H9 (cell line): ENCODE results near the gene EIF3F. TPM values are rescaled to one million over a fixed set of nuclear protein-coding genes. Genes with fewer than 3 reads are reported as not detected.
A peak's percentile ranks its signal among the peaks of the same experiment; 100 is the strongest.

Experiments
- DNase-seq: peaks from one replicate; pipeline ENCODE4 v3.0.0-alpha.2; 2017
- H2AFZ ChIP-seq: one replicate; pipeline ENCODE4 v1.6.1; 2013; ENCODE audit warnings: mild to moderate bottlenecking, low read length, control low read depth, moderate library complexity
- H2AK5ac ChIP-seq: 2 replicates; pipeline ENCODE4 v1.6.1; 2013; ENCODE audit warnings: low read length, control low read depth, mixed read lengths; ENCODE audit not compliant: insufficient read length
- H2BK120ac ChIP-seq: one replicate; pipeline ENCODE4 v1.6.1; 2013; ENCODE audit warnings: low read depth, mild to moderate bottlenecking, low read length, control low read depth, inconsistent platforms; ENCODE audit not compliant: poor library complexity, severe bottlenecking
- H2BK12ac ChIP-seq: 2 replicates; pipeline ENCODE4 v1.6.1; 2013; ENCODE audit warnings: low read length, control low read depth, mixed read lengths, low read depth; ENCODE audit not compliant: insufficient read length
- H2BK15ac ChIP-seq: 2 replicates; pipeline ENCODE4 v1.6.1; 2013; ENCODE audit warnings: low read depth, low read length, control low read depth
- H2BK20ac ChIP-seq: one replicate; pipeline ENCODE4 v1.6.1; 2013; ENCODE audit warnings: low read depth, mild to moderate bottlenecking, low read length, control low read depth, inconsistent platforms; ENCODE audit not compliant: poor library complexity, severe bottlenecking
- H2BK5ac ChIP-seq: 2 replicates; pipeline ENCODE4 v1.6.1; 2013; ENCODE audit warnings: low read length, control low read depth, mixed read lengths; ENCODE audit not compliant: insufficient read length
- H3K14ac ChIP-seq: 2 replicates; pipeline ENCODE4 v1.6.1; 2013; ENCODE audit warnings: low read length, control low read depth; ENCODE audit not compliant: insufficient read depth
- H3K18ac ChIP-seq: 2 replicates; pipeline ENCODE4 v1.6.1; 2013; ENCODE audit warnings: low read depth, mild to moderate bottlenecking, mixed read lengths, low read length, control low read depth; ENCODE audit not compliant: insufficient read length
- H3K23ac ChIP-seq: 2 replicates; pipeline ENCODE4 v1.6.1; 2013; ENCODE audit warnings: low read length, control low read depth, mixed read lengths, low read depth; ENCODE audit not compliant: insufficient read length
- H3K23me2 ChIP-seq: 2 replicates; pipeline ENCODE4 v1.6.1; 2013; ENCODE audit warnings: low read depth, mild to moderate bottlenecking, mixed read lengths, low read length, control low read depth; ENCODE audit not compliant: insufficient read length, poor library complexity, severe bottlenecking
- H3K27ac ChIP-seq: 2 replicates; pipeline ENCODE4 v1.5.1; 2013; ENCODE audit warnings: low read length, control low read depth, mixed read lengths, low read depth; ENCODE audit not compliant: insufficient read length
- H3K27me3 ChIP-seq: 2 replicates; pipeline ENCODE4 v1.6.1; 2013; ENCODE audit warnings: low read length, control low read depth, inconsistent platforms; ENCODE audit not compliant: insufficient read depth
- H3K4ac ChIP-seq: 2 replicates; pipeline ENCODE4 v1.6.1; 2013; ENCODE audit warnings: low read depth, mild to moderate bottlenecking, control low read depth, inconsistent platforms, low read length, moderate library complexity
- H3K4me1 ChIP-seq: 2 replicates; pipeline ENCODE4 v1.6.1; 2013; ENCODE audit warnings: low read length, control low read depth, inconsistent platforms; ENCODE audit not compliant: insufficient read depth
- H3K4me2 ChIP-seq: 2 replicates; pipeline ENCODE4 v1.6.1; 2013; ENCODE audit warnings: low read length, control low read depth, mixed read lengths; ENCODE audit not compliant: insufficient read length, insufficient read depth
- H3K56ac ChIP-seq: 2 replicates; pipeline ENCODE4 v1.6.1; 2013; ENCODE audit warnings: low read depth, mild to moderate bottlenecking, mixed read lengths, low read length, control low read depth; ENCODE audit not compliant: insufficient read length
- H3K79me1 ChIP-seq: 2 replicates; pipeline ENCODE4 v1.6.1; 2013; ENCODE audit warnings: low read depth, mild to moderate bottlenecking, moderate library complexity, low read length, control low read depth, inconsistent platforms; ENCODE audit not compliant: insufficient read depth, poor library complexity, severe bottlenecking
- H3K79me2 ChIP-seq: 2 replicates; pipeline ENCODE4 v1.6.1; 2013; ENCODE audit warnings: low read length, control low read depth, inconsistent platforms; ENCODE audit not compliant: insufficient read depth
- H3K9ac ChIP-seq: 2 replicates; pipeline ENCODE4 v1.6.1; 2013; ENCODE audit warnings: low read length, control low read depth, mixed read lengths; ENCODE audit not compliant: insufficient read length; ENCODE audit errors: extremely low read depth
- H3K9me3 ChIP-seq: one replicate; pipeline ENCODE4 v1.6.1; 2013; ENCODE audit warnings: low read depth, low read length, inconsistent platforms; ENCODE audit not compliant: control insufficient read depth
- H3T11ph ChIP-seq: one replicate; pipeline ENCODE4 v1.6.1; 2013; ENCODE audit warnings: mild to moderate bottlenecking, low read length, control low read depth, inconsistent platforms
- H4K20me1 ChIP-seq: one replicate; pipeline ENCODE4 v1.6.1; 2013; ENCODE audit not compliant: control insufficient read depth, insufficient read length, insufficient read depth
- H4K5ac ChIP-seq: 2 replicates; pipeline ENCODE4 v1.6.1; 2013; ENCODE audit warnings: low read depth, mild to moderate bottlenecking, mixed read lengths, low read length, control low read depth; ENCODE audit not compliant: insufficient read length
- H4K8ac ChIP-seq: replicated peaks from 2 replicates; pipeline ENCODE4 v1.6.1; 2013; ENCODE audit warnings: low read length, control low read depth, mixed read lengths, low read depth; ENCODE audit not compliant: insufficient read length
- H4K91ac ChIP-seq: 2 replicates; pipeline ENCODE4 v1.6.1; 2013; ENCODE audit warnings: low read depth, mild to moderate bottlenecking, moderate library complexity, mixed read lengths, low read length, control low read depth; ENCODE audit not compliant: insufficient read length
- H3K27ac Mint-ChIP-seq, 3 experiments: 2 replicates in 2 of 3; 3 replicates in 1 of 3; pipeline ENCODE4 v1.8.0; 2020 to 2021; ENCODE audit warnings: mixed read lengths in 3 of 3, mild to moderate bottlenecking in 1 of 3, moderate library complexity in 1 of 3
- H3K27me3 Mint-ChIP-seq: 2 replicates; pipeline ENCODE4 v1.8.0; 2021; ENCODE audit warnings: low read depth, mild to moderate bottlenecking, moderate library complexity, mixed read lengths
- H3K36me3 Mint-ChIP-seq, 3 experiments: 2 replicates in 2 of 3; 3 replicates in 1 of 3; pipeline ENCODE4 v1.8.0; 2020 to 2021; ENCODE audit warnings: low read depth in 3 of 3, mixed read lengths in 3 of 3; ENCODE audit not compliant: insufficient read depth in 1 of 3
- H3K4me1 Mint-ChIP-seq, 2 experiments: 2 replicates each; pipeline ENCODE4 v1.8.0; 2020; ENCODE audit warnings: mixed read lengths in 2 of 2
- H3K4me3 Mint-ChIP-seq, 2 experiments: 2 replicates in 1 of 2; 3 replicates in 1 of 2; pipeline ENCODE4 v1.8.0; 2020 to 2021; ENCODE audit warnings: mild to moderate bottlenecking in 2 of 2, mixed read lengths in 2 of 2, moderate library complexity in 1 of 2
- H3K9me3 Mint-ChIP-seq, 2 experiments: 2 replicates in 1 of 2; 3 replicates in 1 of 2; pipeline ENCODE4 v1.8.0; 2020; ENCODE audit warnings: mild to moderate bottlenecking in 2 of 2, mixed read lengths in 2 of 2, moderate library complexity in 1 of 2
- CTCF ChIP-seq: fragments of 200-600 bp; sonication (generic); conservative IDR thresholded peaks from 3 replicates; pipeline ENCODE4 v1.8.0; 2021; ENCODE audit warnings: antibody characterized with exemption, mild to moderate bottlenecking
- WGBS: extraction: QIAGEN DNeasy Blood & Tissue Kit; methylation state at CpG from one replicate; pipeline ENCODE4 v1.1.7; 2013; ENCODE audit warnings: missing lambda C conversion rate, low lambda C conversion rate, mixed read lengths; ENCODE audit not compliant: insufficient read length; ENCODE audit errors: extremely low coverage; 5-methylcytosine and 5-hydroxymethylcytosine counted together
- total RNA-seq: library from RNA; stranded (reverse); gene quantifications from 2 replicates; pipeline ENCODE4 v1.2.1, GENCODE V29; 2021

The EIF3F gene
- total RNA-seq, 1 experiment from 2014 or later = 348 TPM

GRCh38 chr11:8040261-8040920 lies 53.3 kb downstream of the EIF3F start:
- Histone ChIP-seq H3K4me2 (no peak overlapping the region), H3K18ac (no peak overlapping the region), H3K56ac (no peak overlapping the region), H2BK15ac (no peak overlapping the region), H4K91ac (no peak overlapping the region), H2BK20ac (no peak overlapping the region), H3K14ac (no peak overlapping the region), H2AFZ (no peak overlapping the region), H4K20me1 (no peaks in the 10 kb centered on the region), H2AK5ac (no peak overlapping the region), H3K79me2 (no peaks in the 10 kb centered on the region), H3K79me1 (no peaks in the 10 kb centered on the region), H4K5ac (no peak overlapping the region), H3K9me3 (no peaks in the 10 kb centered on the region), H2BK12ac (no peak overlapping the region), H2BK120ac (no peak overlapping the region), H3K4me1 (no peaks in the 10 kb centered on the region), H3K23me2 (no peaks in the 10 kb centered on the region), H4K8ac (no peak overlapping the region), H3K9ac (no peak overlapping the region), H3T11ph (no peak overlapping the region), H3K27ac (no peak overlapping the region), H3K27me3 (no peaks in the 10 kb centered on the region), H2BK5ac (no peak overlapping the region), H3K4ac (no peak overlapping the region), H3K23ac (no peak overlapping the region)
- WGBS = no CpG with 5 or more reads among the region's 4 CpGs
- no peak for TF ChIP-seq CTCF
- DNase-seq = peak; percentile 9
- no peaks in the 10 kb centered on the region; a peak in 1 of 4 replicates for H3K4me1 Mint-ChIP-seq
- no peaks in the 10 kb centered on the region; a peak in 1 of 5 replicates for H3K9me3 Mint-ChIP-seq
- H3K36me3 Mint-ChIP-seq = no peaks in the 10 kb centered on the region
- H3K27ac Mint-ChIP-seq = no peak overlapping the region
- no peak overlapping the region for H3K4me3 Mint-ChIP-seq
- H3K27me3 Mint-ChIP-seq = peaks cover 45% of the 10 kb centered on the region
